ENCODE data around the gene CTRB2.
"Not testable (repeated sequence)": the region's sequence is repeated elsewhere in the genome, so short reads cannot be mapped to it uniquely, and the experiment has no call there.

CTRB2 gene

DNA sequence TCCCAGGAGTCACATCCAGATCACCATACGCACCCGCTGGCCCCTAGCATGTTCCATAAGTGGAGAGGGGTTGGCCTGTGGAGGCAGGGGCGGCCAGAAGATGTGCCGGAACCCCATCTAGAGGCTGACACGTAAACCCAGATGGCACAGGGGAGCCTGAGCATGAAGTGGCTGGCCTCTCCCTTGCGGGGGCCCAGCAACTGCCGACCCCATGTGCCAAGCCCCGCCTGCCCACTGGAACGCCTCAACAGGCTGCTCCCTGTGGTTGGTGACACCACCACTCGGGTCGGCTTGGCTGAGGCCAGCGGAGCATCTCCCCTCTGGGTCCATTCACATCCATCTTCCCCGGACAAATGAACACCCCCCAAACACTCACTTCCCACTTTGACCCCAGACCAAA, 35.0 kb upstream of the CTRB2 start:
- no peak for DNase-seq

GRCh38 chr16:75241412-75241811, 34.5 kb upstream of the CTRB2 start:
- DNase-seq, result no peak

- DNase-seq, result not testable (repeated sequence)
These were observed 33.7 kb upstream of the CTRB2 start for GRCh38 chr16:75240633-75241032.

GRCh38 chr16:75239542-75240122, 32.7 kb upstream of the CTRB2 start:
- no peak for DNase-seq

DNA sequence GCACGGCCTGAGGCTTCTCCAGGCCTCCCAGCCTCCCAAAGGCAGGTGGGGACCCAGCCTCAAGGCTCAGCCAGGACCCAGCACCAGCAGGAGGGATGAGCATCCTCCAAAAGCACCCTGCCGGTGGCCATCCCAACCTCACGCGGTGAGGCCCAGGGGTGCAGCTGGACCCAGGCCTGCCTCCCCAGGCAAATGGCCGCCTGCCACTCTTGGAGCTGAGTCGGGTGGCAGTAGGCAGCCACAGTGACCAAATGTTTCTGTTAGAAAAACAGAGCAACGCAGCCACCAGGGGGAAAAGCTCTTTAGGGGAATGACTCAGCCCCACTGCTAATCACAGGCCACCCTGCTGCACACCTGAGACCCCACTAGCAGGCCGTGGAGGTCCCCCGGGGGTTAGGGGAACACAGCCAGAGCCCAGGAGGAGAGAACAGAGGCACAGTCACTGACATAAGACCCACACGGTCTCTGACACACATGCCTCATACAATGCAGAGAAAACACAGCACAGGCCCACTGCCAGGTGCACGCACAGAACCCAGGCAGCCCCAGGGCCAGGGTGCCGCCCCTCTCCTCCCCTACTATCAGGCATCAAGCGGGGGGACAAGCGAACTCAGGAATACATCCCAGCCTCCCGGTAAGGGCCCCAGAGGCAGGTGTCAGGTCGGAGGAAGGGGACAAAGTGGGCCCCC, 32.0 kb upstream of the CTRB2 start:
- no peak for DNase-seq

GRCh38 chr16:75238132-75238852, 31.3 kb upstream of the CTRB2 start:
- DNase-seq, result no peak

- DNase-seq, result no peak
These were observed 30.6 kb upstream of the CTRB2 start for GRCh38 chr16:75237398-75238131.

DNA sequence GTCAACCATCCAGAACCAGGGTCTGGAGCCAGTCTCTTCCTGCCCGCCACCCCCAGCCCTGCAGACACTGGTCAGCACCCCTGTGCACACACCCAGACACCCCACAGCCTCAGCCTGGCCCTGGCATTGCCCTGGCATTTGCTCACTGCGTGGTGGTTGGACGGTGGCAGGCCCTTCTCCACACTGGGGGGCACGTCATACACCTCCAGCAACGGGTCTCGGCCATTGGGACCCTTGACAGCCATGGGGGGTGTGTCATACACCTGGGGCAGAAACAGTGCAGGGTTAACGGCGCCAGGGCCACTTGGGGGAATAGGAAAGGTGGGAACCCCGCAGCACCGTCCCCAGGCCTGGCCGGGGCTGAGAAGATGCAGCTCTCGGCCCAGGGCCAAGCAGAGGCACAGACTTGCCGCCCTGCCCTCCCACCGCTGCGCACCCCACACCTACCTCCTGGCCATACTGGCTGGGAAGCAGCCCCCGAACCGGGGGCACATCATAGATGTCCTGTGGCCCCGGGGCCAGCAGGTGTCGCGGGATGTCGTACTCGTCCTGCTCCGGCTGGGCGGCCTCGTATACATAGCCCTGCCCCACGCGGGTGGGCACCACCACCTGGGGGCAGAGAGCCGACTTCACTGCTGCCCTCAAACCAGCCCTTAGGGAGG, 29.9 kb upstream of the CTRB2 start:
- no peak for DNase-seq

- no peak for DNase-seq
These were observed 29.3 kb upstream of the CTRB2 start for GRCh38 chr16:75236232-75236631.

GRCh38 chr16:75235721-75236193, 28.8 kb upstream of the CTRB2 start:
- no peak for DNase-seq

- DNase-seq, result no peak
These were observed 28.1 kb upstream of the CTRB2 start for GRCh38 chr16:75234856-75235696.

DNA sequence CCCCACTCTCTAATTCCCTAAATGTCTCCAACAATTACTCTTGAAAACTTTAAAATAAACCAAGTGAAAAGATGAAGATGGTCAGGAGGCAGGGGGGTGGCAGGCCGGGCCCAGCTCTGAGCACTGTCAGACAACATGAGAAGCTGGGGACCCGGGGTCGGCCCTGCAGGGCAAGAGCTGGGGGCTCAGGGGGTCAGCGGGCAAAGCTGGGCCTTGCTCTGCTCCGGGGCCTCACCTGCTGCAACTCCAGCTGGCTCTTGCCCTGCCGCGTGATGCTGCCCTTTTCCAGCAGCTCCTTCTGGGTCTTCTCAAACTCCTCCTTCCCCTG, 26.6 kb upstream of the CTRB2 start:
- DNase-seq, result no peak

DNA sequence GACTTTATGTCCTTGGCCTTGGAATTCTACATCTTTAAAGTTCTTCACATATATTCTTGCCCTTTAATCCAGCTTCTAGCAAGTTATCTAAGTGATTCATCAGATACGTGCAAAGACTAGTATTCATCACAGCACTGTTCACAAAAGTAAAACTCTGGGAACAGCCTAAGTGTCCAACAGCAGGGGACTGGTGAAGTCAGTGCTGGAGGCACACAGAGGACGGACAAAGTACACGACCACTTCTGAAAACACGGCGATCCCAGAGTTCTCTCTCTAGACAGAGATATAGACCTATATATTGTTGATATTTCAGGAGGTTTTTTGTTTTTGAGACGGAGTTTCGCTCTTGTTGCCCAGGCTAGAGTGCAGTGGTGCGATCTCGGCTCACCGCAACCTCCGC, 24.6 kb upstream of the CTRB2 start:
- DNase-seq, result no peak

- DNase-seq, result no peak
These were observed 23.6 kb upstream of the CTRB2 start for GRCh38 chr16:75230471-75231110.

DNA sequence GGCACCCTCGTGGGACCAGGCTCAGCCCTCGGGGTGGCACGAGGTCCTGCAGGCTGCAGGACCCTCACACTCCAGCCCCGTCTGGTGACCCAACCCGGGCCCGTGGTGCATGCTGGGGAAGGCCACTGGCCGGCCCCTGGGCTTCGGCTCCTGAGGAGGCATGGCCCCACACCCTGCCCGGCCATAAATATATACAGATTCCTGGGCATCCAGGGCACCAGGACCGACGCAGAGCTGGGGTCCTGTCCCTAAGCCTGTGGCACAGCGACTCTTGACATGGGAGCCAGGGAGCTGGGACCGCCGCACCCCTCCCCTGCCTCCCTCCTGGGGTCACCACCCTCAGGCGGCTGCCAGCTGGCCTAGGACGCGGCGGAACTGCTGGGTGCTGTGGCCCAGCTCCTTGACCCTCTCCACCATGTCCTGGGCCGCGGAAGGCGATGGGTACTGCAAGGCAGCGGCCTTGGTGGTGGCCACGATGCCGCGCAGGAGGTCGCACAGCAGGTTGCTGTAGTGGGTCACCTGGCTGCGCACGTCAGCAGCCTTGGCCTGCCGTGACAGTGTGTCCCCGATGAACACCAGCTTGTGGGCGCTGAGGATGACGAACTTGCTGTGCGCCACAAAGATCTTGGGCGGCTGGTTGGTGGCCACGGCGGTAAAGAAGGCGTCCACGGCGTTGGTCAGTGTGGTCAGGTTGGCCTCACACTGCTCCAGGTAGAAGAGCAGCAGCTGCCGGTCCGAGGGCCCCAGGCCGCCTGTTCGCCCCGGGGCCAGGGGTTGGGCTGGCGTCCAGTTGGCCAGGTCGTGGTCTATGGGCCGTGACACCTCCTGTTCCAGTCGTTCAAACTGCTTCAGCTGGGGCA, 22.4 kb upstream of the CTRB2 start:
- DNase-seq, result no peak

DNA sequence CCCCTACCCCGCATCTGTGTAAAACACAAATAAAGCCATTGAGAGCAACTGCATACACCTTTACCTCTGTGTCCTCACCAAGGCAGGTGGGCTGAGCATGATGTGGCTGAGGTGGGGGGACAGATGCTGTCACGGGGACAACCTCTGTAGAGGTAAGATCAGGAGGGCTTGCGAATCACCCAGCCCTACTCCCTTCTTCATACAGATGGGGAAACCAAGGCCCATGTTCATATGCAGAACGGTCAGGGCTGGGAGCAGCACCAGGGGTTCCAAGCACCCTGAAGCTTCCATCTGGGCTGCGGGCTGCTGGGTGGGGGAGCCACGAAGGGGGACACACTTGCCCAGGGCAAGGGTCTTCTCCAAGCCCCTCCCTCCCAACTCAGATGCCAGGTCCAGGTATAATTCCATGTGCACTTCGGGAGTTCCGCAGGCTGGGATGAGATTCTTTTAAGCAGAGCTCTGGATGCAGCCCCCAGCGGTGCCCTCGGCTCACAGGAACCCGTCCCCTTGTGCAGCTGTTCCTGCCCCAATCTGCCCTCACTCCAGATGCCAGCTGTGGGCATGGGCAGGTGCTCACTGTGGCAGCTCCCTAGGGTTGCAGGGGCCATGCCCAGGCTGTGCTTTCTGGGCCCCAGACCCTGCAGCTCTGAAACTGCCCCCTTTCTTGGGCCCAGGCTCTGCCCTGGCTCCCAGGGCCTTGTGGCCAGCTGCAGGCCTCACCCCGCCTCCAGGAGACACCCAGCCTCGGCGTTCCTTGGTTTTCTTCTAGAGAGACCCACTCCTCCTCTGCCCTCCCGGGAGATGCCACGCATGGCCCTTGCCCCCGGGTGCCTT, 21.4 kb upstream of the CTRB2 start:
- no peak for DNase-seq

DNA sequence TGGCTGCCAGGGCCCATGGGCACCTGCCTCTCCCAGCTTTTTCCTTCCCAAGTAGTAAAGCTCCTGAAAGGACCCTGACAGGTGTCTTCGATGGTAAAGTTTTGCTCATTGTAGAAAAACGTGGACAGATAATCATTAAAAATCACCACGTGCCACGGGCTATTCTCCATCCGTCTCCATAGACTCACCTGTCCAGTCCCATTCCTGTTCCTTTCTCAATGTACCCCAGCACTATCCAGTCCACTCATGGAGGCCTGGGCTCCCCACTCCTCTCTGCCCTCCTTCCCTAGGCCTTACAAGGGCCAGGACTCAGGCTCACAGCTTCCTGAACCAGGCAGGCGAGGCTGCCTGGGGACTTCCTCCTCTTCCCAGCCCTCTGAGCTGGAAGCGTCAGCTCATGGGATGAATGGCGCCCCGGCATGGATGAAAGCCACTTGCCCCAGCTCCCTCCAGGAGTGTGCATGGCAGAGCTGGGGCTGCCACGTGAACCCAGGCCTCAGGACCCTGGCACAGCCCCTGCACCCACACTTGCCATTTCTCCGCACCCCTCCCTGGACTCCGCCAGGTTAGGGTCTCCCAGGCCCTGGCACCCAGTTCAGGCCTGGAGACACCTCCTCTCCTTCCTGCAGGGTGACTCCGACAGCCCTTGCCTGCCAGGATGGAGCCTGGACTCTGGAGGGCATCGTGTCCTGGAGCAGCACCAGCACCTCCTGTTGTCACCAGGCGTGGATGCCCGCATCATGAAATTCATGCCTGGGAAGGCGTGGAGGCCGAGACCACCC, 20.6 kb upstream of the CTRB2 start:
- no peak for DNase-seq

DNA sequence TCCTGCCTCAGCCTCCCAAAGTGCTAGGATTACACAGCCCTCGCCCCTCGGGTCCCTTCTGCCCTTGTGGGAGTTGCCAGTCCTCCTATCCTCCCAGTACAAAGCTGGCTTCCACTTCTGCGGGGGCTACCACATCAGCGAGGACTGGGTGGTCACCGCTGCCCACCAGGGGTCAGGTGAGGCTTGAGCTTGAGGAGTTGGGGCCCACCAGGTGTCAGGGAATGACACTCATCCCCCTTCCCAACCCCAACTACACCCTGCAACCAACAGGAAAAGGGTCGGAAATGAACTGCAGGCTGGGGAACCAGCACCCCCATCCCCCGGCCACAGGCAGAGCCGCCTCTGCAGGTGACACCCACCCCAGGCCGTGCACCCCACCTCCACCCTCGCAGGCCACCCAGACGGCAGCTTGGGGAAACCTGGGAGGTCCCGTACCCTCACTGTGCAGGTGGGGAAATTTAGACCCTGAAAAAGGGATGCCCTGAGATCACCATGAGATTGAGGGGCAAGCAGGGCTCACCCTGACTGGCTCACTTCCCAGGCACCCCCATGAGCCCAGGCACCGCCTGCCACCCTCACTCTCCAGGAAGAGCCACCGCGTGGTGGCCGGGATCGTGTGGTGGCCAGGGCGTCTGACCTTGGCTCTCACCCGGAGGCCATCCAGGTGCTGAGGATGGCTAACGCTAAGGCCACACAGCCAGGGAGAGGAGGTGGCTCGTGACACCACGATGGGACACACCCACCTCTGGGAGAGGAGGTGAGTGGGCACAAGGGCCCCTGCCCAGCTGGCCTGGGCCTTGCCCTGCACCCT, 19.8 kb upstream of the CTRB2 start:
- DNase-seq, result no peak

Measured in inflammatory macrophage treated with lipopolysaccharide for 1 hour (primary cell).